Measurements from ENCODE around the gene ZNF10.

ZNF10 gene

DNA sequence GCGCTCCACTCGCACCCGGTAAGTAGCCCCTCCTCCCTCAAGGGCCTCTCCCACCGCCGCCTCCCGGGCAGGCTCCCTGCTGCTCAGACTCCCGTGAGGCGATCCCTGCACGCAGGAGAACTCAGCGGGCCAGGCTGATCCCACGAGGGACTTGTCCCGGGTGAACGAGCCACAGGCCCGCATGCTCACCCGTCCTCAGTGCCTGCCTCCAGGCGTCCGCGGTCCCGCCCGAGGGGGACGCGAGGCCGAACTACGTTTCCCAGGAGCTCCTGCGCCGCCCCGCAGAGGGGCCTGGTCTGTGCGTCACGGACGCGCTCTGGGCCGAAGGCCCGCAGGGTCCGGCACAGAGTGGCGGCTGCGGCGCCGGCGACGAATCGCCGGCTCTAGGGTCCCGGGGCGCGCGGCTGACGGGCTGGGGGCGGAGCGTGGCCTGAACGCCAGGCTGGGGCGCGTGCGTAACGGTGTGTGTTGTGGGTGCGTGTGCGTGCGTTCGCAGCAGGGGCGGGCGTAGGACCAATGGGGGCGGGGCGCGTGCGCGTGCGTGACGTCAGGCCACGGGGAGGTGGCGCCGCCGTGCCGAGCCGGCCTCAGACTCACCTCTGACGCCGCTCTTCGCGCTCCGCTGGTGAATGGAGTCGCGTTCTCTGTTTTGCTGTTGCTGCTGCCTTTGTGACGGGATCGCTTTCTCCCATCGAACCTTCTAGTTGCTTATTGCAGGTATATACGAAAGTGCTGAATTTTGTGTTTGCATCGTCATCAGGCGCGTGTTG is at the start of gene ZNF10, which contains the start of gene ZNF891:
Gene ZNF10 (plus strand): TSS at position 590 of the 770 bp plus-strand sequence. CDS start 13,866 bp downstream, outside the sequence.
Gene ZNF891 (minus strand): TSS at position 237 of the 770 bp plus-strand sequence. CDS start 8,356 bp downstream, outside the sequence.
- Histone ChIP-seq H3K9me3 (ENCODE audit: control insufficient read depth in 1 of 2, low read length in 2 of 2) (peaks cover 27 to 45% of the 10 kb centered on the region in 2 donors), H3K4me3 (ENCODE audit: low read depth in 1 of 2, low read length in 2 of 2) (peak within 1 kb of the TSS; percentile 95 to 97), H3K36me3 (ENCODE audit: control insufficient read depth in 1 of 2, insufficient read depth in 2 of 2, low read length in 2 of 2) (peaks cover 20 to 65% of the 10 kb centered on the region in 2 donors), H3K27me3 (ENCODE audit: low read depth, low read length) (no peaks in the 10 kb centered on the region), H3K4me1 (ENCODE audit: control insufficient read depth in 1 of 2, insufficient read depth in 2 of 2, low read length in 2 of 2) (no peaks in the 10 kb centered on the region), H3K27ac (ENCODE audit: low read length) (peak within 1 kb of the TSS; percentile 95)

DNA sequence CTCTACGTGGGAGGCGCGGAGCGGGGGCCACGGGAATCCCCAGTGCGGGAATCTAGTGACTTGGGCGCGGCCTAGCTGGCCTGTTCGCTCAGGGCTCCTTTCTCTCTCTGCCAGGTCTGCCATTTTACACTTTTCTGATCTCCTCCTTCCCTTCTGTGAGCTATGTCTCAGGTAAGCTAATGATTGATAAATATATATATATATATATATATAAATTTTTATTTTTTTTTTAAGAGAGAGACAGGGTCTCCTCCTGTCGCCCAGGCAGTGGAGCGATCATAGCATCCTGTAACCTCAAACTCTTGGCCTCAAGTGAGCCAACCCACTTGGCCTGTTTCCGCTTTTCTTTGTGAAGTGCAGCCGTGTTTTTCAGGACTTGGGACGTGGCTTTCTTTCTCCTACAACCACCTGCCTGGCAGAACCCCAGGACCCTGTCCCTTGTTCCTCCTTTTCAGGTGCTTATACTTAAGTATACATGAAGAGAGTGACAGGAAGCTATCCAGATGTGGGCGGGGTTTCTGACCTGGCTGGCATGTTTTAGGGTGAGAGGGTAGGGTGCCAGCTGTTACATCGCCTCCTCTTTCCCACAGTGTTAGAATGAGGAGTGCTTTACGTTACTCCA is 49.2 kb upstream of the ZNF10 start:
- Histone ChIP-seq H3K4me1 (ENCODE audit: control insufficient read depth in 1 of 2, insufficient read depth in 2 of 2, low read length in 2 of 2) (peaks cover 0 to 8% of the 10 kb centered on the region in 2 donors), H3K27me3 (ENCODE audit: low read depth, low read length) (no peaks in the 10 kb centered on the region), H3K4me3 (ENCODE audit: low read depth in 1 of 2, low read length in 2 of 2) (peak overlapping the region; percentile 82), H3K9me3 (ENCODE audit: control insufficient read depth in 1 of 2, low read length in 2 of 2) (peaks cover 57 to 72% of the 10 kb centered on the region in 2 donors), H3K27ac (ENCODE audit: low read length) (peak overlapping the region; percentile 98), H3K36me3 (ENCODE audit: control insufficient read depth in 1 of 2, insufficient read depth in 2 of 2, low read length in 2 of 2) (peaks cover 38 to 52% of the 10 kb centered on the region in 2 donors)

DNA sequence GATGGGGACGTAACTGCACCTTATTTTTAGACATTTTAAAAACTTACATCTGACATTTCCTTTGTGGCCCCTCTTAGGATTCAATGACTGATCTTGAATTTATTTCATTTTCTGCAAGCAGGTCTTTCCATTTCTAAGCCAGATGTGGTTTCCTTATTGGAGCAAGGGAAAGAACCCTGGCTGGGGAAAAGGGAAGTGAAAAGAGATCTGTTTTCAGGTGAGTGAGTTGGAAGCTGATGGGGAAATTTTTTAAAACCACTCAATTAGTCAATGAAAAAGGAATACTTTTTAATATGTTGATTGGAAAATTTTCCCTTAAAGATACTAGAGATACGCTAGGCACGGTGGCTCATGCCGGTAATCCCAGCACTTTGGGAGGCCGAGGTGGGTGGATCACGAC is 47.1 kb upstream of the ZNF10 start:
- peaks cover 63 to 72% of the 10 kb centered on the region in 2 donors for H3K9me3 ChIP-seq (ENCODE audit: control insufficient read depth in 1 of 2, low read length in 2 of 2)

DNA sequence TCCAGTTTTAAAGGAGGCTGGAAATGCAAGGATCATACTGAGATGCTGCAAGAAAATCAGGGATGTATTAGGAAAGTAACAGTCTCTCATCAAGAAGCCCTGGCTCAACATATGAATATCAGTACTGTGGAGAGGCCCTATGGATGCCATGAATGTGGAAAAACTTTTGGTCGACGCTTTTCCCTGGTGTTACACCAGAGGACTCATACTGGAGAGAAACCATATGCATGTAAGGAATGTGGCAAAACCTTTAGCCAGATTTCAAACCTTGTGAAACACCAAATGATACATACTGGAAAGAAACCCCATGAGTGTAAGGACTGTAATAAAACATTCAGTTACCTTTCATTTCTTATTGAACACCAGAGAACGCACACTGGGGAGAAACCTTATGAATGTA is 24.8 kb upstream of the ZNF10 start:
- no peak overlapping the region for H3K27ac ChIP-seq (ENCODE audit: low read length)
- no peaks in the 10 kb centered on the region for H3K4me1 ChIP-seq (ENCODE audit: control insufficient read depth in 1 of 2, insufficient read depth in 2 of 2, low read length in 2 of 2)
- no peaks in the 10 kb centered on the region for H3K27me3 ChIP-seq (ENCODE audit: low read depth, low read length)
- H3K36me3 ChIP-seq (ENCODE audit: control insufficient read depth in 1 of 2, insufficient read depth in 2 of 2, low read length in 2 of 2): peaks cover 40 to 100% of the 10 kb centered on the region in 2 donors
- peaks cover 85 to 98% of the 10 kb centered on the region in 2 donors for H3K9me3 ChIP-seq (ENCODE audit: control insufficient read depth in 1 of 2, low read length in 2 of 2)
- peak overlapping the region; percentile 17 to 63 for H3K4me3 ChIP-seq (ENCODE audit: low read depth in 1 of 2, low read length in 2 of 2)

More for the DNA sequence above, 47.1 kb upstream of the ZNF10 start:
- H3K4me3 ChIP-seq (ENCODE audit: low read depth in 1 of 2, low read length in 2 of 2): peak overlapping the region; percentile 34 to 82
- H3K27me3 ChIP-seq (ENCODE audit: low read depth, low read length): no peaks in the 10 kb centered on the region
- H3K27ac ChIP-seq (ENCODE audit: low read length): no peak overlapping the region
- peaks cover 0 to 8% of the 10 kb centered on the region in 2 donors for H3K4me1 ChIP-seq (ENCODE audit: control insufficient read depth in 1 of 2, insufficient read depth in 2 of 2, low read length in 2 of 2)
- H3K36me3 ChIP-seq (ENCODE audit: control insufficient read depth in 1 of 2, insufficient read depth in 2 of 2, low read length in 2 of 2): peaks cover 55 to 72% of the 10 kb centered on the region in 2 donors

DNA sequence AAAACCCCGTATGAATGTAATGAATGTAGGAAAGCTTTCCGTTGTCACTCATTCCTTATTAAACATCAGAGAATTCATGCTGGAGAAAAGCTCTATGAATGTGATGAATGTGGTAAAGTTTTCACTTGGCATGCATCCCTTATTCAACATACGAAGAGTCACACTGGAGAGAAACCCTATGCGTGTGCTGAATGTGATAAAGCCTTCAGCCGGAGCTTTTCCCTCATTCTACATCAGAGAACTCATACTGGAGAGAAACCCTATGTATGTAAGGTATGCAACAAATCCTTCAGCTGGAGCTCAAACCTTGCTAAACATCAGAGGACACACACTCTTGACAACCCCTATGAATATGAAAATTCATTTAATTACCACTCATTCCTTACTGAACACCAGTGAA is 24.2 kb upstream of the ZNF10 start:
- Histone ChIP-seq H3K4me3 (ENCODE audit: low read depth in 1 of 2, low read length in 2 of 2) (peak overlapping the region; percentile 17 to 63), H3K36me3 (ENCODE audit: control insufficient read depth in 1 of 2, insufficient read depth in 2 of 2, low read length in 2 of 2) (peaks cover 34 to 96% of the 10 kb centered on the region in 2 donors), H3K9me3 (ENCODE audit: control insufficient read depth in 1 of 2, low read length in 2 of 2) (peaks cover 79 to 98% of the 10 kb centered on the region in 2 donors)

DNA sequence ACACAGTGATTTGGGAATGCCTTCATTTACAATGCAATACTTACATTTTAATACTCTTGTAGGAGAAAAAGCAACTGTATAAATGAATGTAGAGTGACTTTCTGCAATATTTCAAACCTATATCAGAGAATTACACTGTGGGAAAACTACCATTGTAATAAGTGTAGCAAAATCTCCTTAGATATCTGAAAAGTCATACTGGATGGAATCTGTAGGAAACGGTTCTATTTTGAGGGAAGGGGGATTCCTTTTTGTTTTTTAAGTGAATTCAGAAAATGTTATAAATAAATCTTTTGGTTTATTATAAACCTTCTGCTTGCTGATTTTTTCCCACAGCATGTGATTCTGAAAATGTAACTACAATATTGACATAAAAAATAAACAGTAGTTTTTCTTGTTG is 23.3 kb upstream of the ZNF10 start:
- no peak overlapping the region for H3K27ac ChIP-seq (ENCODE audit: low read length)
- H3K9me3 ChIP-seq (ENCODE audit: control insufficient read depth in 1 of 2, low read length in 2 of 2): peaks cover 74 to 93% of the 10 kb centered on the region in 2 donors
- H3K36me3 ChIP-seq (ENCODE audit: control insufficient read depth in 1 of 2, insufficient read depth in 2 of 2, low read length in 2 of 2): peaks cover 28 to 87% of the 10 kb centered on the region in 2 donors
- no peaks in the 10 kb centered on the region for H3K4me1 ChIP-seq (ENCODE audit: control insufficient read depth in 1 of 2, insufficient read depth in 2 of 2, low read length in 2 of 2)
- H3K27me3 ChIP-seq (ENCODE audit: low read depth, low read length): no peaks in the 10 kb centered on the region
- H3K4me3 ChIP-seq (ENCODE audit: low read depth in 1 of 2, low read length in 2 of 2): peak overlapping the region; percentile 17 to 63

More for the DNA sequence above, 24.2 kb upstream of the ZNF10 start:
- H3K27me3 ChIP-seq (ENCODE audit: low read depth, low read length): no peaks in the 10 kb centered on the region
- no peak overlapping the region for H3K27ac ChIP-seq (ENCODE audit: low read length)
- no peaks in the 10 kb centered on the region for H3K4me1 ChIP-seq (ENCODE audit: control insufficient read depth in 1 of 2, insufficient read depth in 2 of 2, low read length in 2 of 2)

DNA sequence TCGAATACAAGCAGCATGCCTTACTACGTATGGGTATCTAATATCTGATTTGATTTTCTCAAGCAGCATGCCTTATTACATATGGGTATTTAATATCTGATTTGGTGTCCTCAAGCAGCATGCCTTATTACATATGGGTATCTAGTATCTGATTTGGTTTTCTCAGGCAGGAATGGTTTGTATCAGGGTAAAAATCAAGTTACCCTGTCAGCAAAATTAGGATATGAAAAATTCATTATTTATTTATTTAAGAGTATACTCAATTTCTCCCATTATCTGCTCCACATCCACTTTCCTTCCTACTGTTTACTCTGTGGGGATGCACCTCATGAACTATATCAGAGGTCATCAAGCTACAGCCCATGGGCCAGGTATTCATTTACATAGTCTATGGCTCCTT is 22.3 kb upstream of the ZNF10 start:
- no peak overlapping the region for H3K27ac ChIP-seq (ENCODE audit: low read length)
- H3K4me3 ChIP-seq (ENCODE audit: low read depth in 1 of 2, low read length in 2 of 2): peak overlapping the region; percentile 17 to 63
- H3K4me1 ChIP-seq (ENCODE audit: control insufficient read depth in 1 of 2, insufficient read depth in 2 of 2, low read length in 2 of 2): no peaks in the 10 kb centered on the region
- H3K36me3 ChIP-seq (ENCODE audit: control insufficient read depth in 1 of 2, insufficient read depth in 2 of 2, low read length in 2 of 2): peaks cover 28 to 77% of the 10 kb centered on the region in 2 donors
- H3K27me3 ChIP-seq (ENCODE audit: low read depth, low read length): no peaks in the 10 kb centered on the region
- H3K9me3 ChIP-seq (ENCODE audit: control insufficient read depth in 1 of 2, low read length in 2 of 2): peaks cover 66 to 89% of the 10 kb centered on the region in 2 donors

DNA sequence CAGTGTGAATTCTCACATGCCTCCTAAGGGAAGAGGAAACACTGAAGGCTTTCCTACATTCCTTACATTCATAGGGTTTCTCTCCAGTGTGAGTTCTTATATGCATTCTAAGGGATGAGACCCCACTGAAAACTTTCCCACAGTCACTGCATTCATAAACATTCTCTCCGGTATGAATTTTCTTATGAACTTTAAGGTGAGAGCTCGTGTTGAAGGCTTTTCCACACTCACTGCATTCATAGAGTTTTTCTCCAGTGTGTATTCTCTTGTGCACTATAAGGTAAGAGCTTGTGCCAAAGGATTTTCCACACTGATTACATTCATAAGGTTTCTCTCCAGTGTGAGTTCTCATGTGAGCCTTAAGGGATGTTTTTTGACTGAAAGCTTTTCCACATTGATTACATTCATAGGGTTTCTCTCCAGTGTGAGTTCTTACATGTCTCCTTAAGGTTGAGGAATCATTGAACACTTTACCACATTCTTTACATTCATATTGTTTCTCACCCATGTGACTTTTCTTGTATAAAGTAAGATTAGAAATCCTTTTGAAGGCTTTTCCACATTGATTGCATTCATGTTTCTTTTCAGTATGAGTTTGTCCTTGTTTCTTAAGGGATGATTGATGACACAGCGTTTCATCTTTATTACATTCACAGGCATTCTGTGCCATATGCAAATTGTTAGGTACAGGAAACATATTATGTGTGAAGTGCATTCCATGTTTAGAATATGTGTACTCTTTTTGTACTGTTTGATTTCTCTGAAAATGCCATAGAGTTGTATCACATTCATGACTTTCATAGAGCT is 9.8 kb upstream of the ZNF10 start:
- Histone ChIP-seq H3K27ac (ENCODE audit: low read length) (no peak overlapping the region), H3K27me3 (ENCODE audit: low read depth, low read length) (no peaks in the 10 kb centered on the region), H3K4me3 (ENCODE audit: low read depth in 1 of 2, low read length in 2 of 2) (peak overlapping the region; percentile 35 to 58), H3K36me3 (ENCODE audit: control insufficient read depth in 1 of 2, insufficient read depth in 2 of 2, low read length in 2 of 2) (peaks cover 22 to 94% of the 10 kb centered on the region in 2 donors), H3K9me3 (ENCODE audit: control insufficient read depth in 1 of 2, low read length in 2 of 2) (peaks cover 86 to 94% of the 10 kb centered on the region in 2 donors), H3K4me1 (ENCODE audit: control insufficient read depth in 1 of 2, insufficient read depth in 2 of 2, low read length in 2 of 2) (no peaks in the 10 kb centered on the region)

DNA sequence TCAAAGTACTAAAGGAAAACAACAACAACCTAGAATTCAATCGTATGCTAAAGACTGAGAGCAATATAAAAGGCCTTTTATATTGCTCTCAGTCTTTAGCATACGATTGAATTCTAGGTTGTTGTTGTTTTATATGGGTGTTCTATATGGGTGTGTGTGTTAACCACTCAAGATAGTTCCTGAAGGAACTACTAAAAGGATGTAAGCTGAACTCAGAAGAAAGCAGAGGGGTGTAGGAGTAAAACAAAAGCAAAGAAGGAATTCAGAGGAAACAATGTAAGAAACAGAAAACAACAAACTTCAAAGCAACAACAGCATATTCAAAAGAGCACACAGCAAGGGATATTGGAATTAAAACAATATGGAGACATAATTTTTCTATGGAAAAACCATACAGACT is 5.8 kb upstream of the ZNF10 start:
- Histone ChIP-seq H3K9me3 (ENCODE audit: control insufficient read depth in 1 of 2, low read length in 2 of 2) (peaks cover 70 to 71% of the 10 kb centered on the region in 2 donors), H3K4me3 (ENCODE audit: low read depth in 1 of 2, low read length in 2 of 2) (peak overlapping the region; percentile 5 to 56), H3K4me1 (ENCODE audit: control insufficient read depth in 1 of 2, insufficient read depth in 2 of 2, low read length in 2 of 2) (no peaks in the 10 kb centered on the region), H3K36me3 (ENCODE audit: control insufficient read depth in 1 of 2, insufficient read depth in 2 of 2, low read length in 2 of 2) (peaks cover 28 to 86% of the 10 kb centered on the region in 2 donors), H3K27me3 (ENCODE audit: low read depth, low read length) (no peaks in the 10 kb centered on the region), H3K27ac (ENCODE audit: low read length) (no peak overlapping the region)

DNA sequence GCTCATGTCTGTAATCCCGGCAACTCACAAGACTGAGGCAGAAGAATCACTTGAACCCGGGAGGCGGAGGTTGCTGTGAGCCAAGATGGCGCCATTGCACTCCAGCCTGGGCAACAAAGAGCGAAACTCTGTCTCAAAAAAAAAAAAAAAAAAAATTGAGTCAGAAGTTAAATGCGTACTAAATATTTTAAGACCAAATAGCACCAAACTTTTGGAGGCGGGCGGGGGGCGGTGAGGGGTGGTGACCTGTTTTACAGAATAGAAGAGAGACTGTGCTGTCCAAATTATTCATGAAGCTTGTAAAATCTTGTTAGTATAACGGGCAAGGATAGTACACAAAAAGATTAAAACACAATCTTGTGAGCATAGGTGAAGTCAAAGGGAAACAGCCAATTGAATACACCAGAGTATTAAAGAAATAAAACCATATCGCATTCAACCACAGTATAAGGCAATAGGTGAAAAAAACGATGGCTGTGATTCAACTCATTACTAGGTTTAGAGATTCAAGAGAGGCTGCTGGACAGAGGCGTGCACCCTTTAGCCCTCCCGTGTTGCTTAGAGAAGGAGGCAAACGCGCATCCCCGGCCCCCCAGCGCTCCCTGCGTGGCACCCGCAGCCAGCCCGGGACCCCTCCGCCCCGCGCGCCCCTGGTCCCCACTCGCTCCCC is 924 bp upstream of the ZNF10 start:
- Histone ChIP-seq H3K27me3 (ENCODE audit: low read depth, low read length) (no peaks in the 10 kb centered on the region), H3K4me3 (ENCODE audit: low read depth in 1 of 2, low read length in 2 of 2) (peak overlapping the region; percentile 95 to 97), H3K27ac (ENCODE audit: low read length) (peak overlapping the region; percentile 95), H3K9me3 (ENCODE audit: control insufficient read depth in 1 of 2, low read length in 2 of 2) (peaks cover 30 to 46% of the 10 kb centered on the region in 2 donors), H3K4me1 (ENCODE audit: control insufficient read depth in 1 of 2, insufficient read depth in 2 of 2, low read length in 2 of 2) (no peaks in the 10 kb centered on the region), H3K36me3 (ENCODE audit: control insufficient read depth in 1 of 2, insufficient read depth in 2 of 2, low read length in 2 of 2) (peaks cover 15 to 64% of the 10 kb centered on the region in 2 donors)

All from muscle layer of duodenum (tissue), 2 donors.